ENCODE data around the gene MTUS2.
"Not testable (repeated sequence)": the region's sequence is repeated elsewhere in the genome, so short reads cannot be mapped to it uniquely, and the experiment has no call there.

MTUS2 gene

DNA sequence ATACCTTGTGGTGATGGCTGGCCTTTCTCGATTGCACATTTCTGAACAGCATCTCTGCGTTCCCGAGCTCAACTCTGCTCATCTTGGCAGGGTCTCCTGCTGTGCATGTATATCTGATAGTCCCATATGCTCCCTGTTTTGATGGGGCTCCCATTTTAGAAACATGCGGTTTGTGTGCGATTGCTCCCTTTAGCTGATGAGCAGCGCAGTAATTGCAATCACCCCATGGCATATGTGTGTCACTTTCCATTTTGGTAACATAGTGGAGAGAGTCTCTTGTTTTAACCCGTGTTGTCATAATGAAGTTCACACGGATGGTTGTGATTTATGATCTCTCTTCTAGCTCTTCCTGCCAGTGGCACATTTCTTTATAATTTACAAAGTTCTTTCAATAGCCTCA is 144.7 kb downstream of the MTUS2 start:
- no peak for DNase-seq

DNA sequence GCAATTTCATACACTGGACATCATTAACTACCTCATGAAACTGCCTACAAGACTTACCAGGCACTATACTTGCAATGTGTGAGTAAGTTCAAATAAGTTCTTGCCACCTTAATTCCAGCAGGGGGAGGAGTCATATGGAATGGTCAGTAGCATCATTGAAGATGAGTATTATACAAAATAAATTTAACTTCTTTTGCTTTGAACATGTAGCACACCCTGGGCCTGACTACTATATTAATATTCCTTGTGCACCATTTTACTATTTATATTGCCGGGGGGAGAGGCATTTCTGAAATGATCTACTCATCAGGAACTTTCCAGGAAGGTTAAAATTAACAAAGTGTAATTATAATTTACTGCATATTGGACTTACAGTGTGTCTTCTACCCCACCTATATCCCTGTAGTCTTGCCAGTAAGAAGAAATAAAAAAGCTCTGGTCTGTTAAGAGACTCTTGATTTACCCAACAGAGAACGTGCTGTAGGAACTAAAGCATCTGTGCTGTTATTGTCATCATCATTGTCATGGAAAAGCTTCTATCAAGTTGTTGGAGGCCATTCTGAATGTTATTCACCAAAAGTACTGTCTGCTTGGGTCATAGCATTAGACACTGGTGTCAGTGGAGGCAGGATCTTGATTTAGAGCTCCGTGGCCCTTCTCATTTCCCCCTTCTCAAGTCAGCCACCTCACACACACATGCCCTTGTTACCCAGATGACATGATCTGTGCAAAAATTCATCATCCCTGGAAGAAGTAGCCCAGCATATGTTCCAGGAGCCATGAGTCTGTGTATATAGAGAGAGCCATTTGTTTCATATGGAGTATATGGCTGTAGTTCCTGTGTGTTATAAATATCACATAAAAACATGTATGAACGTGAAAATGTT is 147.1 kb downstream of the MTUS2 start:
- no peak for DNase-seq

DNA sequence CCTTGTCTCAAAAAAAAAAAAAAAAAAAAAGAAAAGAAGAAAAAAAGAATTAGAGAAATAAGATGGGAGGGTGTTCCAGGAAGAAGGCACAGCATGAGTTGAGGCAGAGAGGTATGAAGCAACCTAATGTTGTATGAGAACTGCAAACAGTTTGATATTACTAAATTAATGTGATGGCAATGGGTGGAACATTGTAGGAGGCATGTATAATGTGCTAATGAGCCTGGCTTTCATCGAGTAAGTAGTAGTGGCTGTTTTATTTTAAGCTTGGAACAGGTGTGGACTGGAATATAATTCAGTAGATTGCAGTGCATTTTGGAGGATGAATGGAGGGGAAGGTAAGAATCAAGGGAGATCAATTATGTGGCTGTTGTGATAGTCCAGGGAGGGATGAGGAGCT is 156.1 kb downstream of the MTUS2 start:
- no peak for DNase-seq

GRCh38 chr13:28976636-28977035 is 156.5 kb downstream of the MTUS2 start:
- no peak for DNase-seq

DNA sequence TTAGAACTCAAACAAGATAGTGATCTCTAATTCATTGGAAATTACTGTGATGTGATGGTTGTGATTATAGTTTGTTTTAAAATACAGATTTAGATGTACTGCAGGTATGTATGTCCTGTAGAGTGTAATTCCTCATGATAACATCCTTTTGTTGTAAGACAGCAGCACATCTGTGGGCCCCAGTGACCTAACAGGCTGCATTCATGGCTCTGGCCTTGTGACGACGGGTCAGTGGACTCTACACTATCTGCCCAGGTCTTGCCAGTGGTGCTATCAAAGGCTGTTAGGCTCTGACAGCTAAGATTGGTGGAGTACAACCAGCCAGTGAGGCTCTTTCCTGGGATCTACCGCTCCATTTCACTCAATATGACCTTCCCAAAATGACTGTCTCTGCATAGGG is 158.4 kb downstream of the MTUS2 start:
- no peak for DNase-seq

DNA sequence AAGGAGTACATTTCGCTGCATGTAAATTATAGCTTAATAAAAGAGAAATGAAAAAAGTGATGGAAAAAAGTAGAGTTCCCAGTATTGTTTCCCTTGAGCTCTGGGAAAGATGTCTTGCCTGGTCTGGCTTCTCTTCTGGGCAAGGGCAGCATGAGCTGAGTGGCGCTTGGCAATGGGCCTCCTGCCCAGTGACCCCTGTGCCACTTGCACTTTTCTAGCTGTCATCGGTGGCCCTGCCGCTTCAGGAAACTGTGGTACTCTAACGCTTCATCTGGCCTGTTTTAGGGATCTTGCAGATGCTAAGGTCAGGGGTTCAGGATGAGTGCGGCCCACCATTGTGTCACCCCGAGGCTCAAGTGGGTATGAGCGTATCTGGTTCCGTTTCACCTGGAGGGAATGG is 161.4 kb downstream of the MTUS2 start:
- no peak for DNase-seq

DNA sequence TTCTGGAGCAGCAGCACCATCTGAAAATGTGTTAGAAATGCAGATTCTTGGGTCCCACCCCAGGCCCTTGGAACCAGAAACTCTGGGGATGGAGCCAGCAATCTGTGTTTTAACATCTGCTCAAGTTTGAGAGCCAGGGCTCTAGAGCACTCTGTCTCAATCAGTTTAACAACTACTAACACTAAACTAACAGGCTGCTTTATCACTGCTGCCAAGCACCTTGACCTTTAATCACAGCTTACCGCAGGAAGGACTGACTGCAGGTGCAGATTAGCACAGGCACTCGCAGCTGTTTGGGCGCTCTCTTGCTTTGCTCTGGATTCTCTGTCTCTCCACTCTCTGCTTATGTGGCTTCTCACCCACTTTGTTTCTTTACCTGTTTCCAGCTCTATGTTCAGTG is 163.5 kb downstream of the MTUS2 start:
- no peak for DNase-seq

DNA sequence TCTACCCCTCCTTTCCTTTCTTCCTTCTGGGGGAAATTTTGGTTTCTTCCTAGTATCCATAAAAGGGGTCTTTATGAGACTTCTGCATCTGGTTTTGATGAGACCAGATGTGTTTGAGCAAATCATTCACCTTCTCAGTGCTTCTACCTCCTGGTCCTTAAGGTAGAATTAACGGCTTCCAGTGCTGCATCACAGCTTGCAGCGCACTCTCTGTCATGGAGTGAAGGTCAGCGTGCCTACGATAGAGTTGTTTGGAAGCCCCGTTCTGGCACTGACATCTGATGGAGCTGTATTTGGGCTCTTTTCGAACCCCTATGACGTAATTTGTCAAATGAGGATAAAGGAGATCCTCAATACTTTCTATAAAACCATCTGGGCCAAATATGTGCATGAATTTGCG is 164.2 kb downstream of the MTUS2 start:
- no peak for DNase-seq

DNA sequence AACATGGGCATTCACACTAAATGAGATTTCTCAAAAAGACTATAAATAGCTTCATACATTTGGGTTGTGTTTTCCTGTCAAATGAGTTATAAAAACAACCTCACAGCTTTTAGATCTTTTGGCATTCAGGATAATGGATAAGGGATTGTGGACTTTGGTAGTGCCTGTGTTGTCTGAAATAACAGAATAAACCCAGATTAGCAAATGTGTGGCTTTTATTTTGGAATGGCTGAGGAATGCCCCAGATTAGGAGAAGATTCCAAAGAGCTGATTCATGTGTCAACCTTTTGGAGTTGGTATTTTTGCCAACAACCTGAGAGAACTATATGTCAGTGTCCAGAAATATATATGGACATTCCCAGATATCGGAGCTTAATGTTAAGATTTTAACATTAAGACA is 164.7 kb downstream of the MTUS2 start:
- DNase-seq: no peak

DNA sequence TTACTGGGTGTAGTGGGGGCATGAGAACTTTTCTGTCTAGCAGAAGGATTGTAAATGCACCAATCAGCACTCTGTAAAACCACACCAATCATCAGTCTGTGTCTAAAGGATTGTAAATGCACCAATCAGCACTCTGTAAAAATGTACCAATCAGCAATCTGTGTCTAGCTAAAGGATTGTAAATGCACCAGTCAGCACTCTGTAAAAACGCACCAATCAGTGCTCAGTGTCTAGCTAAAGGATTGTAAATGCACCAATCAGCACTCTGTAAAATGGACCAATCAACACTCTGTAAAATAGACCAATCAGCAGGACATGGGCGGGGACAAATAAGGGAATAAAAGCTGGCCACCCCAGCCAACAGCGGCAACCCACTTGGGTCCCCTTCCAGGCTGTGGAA is 170.2 kb downstream of the MTUS2 start:
- DNase-seq: not testable (repeated sequence)

DNA sequence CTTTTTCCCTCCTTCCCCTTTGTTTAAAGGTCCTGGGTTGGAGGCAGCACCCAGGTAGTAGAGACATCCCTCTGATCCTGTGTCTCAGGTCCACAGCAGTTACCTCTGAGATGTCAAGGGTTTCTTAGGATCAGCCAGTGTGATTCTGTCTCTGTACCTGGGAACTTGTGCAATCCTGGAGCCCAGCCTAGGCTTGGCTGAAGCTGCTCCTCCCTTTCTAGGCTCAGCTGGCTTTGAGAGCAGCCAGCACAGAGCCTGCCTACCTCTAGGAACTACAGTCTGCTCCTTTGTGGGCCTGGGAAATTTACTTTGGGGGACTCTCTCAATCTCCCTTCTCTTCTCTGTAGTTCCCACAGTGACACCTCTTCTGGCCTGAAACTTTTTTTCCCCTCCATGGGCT is 171.6 kb downstream of the MTUS2 start:
- DNase-seq: no peak

- no peak for DNase-seq
Measured at GRCh38 chr13:29000826-29001225, 180.7 kb downstream of the MTUS2 start.

DNA sequence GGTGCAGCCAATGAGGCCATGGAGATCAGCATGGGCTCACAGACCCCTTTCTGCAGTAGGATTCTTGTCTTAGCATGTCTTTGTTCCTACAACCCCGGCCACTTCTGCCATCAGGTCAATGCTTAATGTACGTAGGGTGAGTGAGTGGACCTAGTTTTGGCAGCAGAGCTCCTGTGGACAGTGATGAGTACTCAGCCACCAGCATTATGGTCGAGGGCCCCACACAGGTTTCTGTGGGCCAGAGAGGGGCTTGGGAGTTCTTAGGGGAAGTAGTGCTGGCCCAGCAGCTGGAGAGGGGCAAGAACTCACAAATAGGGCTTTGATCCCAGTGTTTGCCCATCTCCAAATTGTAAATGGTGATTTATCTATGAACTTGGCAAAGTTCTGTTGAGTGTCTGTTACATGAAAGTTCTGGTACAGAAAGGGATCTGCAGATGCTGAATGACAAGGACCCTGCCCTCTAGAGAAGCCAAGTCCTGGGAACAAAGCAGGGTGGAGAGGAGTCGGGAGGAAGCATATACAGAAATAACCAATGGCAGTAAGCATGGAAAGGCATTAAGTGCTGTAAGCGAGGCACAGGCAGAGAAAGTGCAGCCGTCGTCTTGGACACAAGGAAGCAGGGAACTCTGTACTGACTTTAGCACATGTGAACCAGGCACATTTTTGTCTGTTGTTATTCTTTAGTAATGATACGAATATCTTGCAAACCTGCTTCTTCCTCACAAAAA is 185.1 kb downstream of the MTUS2 start:
- DNase-seq: no peak

- DNase-seq: no peak
Measured at GRCh38 chr13:29005763-29006120, 185.6 kb downstream of the MTUS2 start.

GRCh38 chr13:29006359-29006850 is 186.3 kb downstream of the MTUS2 start:
- DNase-seq: no peak

DNA sequence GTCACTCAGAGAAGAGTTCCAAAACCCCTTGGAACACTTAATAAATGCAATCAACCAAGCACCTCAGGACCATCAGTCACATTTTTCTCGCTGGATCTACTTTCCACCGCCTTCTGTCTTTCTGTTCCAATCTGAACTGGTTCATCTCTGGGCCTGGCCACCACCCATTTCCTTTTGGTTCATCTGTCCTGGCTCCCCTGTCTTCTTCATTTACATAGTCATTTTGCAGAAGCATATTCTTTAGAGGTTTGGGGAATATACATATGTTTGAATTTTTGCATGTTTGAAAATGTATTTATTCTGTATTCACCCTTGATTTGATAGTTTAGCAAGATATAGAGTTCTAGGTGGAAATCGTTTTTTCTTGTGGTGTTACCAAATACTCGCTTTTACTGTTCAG is 188.2 kb downstream of the MTUS2 start:
- no peak for DNase-seq

DNA sequence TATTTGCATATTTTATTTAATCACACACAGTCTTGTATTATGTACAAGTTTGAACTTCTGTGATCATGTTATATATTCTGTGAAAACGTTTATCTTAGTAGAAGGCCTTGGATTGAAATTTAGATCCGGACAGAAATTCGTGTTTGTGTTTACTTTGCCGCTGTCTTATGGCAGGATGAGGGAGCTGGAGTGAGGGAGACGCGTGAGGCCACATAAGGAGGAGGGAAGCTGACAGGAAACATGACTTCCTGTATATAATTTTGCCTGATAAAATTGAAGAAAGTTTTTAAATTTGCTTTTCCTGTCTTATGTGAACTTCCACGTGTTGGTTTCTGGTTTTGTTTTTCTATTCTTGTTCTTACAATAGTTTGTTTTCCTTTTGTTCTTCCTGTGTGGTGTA is 200.2 kb downstream of the MTUS2 start:
- no peak for DNase-seq

DNA sequence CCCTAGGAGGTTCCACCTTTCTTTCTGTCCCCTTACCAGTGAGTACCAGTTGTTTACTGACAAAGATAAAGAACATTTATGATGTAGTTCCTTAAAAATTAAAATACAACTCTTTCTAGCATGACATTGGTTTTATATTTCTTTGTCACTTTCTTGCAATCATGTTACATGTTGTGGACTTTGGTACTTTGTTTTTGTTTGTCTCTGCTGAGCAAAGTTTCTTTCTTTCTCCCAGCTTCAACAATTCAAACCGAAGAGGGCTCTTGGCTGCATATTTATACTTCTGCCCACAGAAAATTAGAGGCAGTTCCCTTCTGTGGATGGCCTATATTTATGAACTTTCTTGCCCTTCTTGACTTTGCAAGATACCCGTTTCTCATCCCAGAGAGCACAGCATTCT is 201.2 kb downstream of the MTUS2 start:
- DNase-seq: no peak

- no peak for DNase-seq
Measured at GRCh38 chr13:29021717-29022116, 201.6 kb downstream of the MTUS2 start.

DNA sequence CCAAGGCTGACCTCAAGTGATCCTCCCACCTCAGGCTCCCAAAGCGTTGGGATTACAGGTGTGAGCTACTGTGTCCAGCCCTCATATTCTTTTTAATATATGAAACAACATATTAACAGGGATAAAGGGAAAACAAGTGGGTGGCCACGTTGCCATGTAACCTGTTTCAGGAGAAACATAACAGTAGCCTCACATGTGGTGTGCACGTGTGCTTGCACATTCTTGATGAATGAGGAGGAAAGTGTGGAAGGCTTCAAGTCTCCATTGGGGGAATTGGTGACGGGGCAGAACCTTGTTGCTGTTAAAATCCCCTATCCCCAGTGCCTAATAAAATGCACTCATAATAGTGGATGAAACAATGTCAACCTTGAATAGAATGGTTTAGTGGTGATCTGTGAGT is 202.3 kb downstream of the MTUS2 start:
- no peak for DNase-seq

GRCh38 chr13:29022968-29023367 is 202.8 kb downstream of the MTUS2 start:
- no peak for DNase-seq

- no peak for DNase-seq
Measured at GRCh38 chr13:29024783-29025182, 204.6 kb downstream of the MTUS2 start.

DNA sequence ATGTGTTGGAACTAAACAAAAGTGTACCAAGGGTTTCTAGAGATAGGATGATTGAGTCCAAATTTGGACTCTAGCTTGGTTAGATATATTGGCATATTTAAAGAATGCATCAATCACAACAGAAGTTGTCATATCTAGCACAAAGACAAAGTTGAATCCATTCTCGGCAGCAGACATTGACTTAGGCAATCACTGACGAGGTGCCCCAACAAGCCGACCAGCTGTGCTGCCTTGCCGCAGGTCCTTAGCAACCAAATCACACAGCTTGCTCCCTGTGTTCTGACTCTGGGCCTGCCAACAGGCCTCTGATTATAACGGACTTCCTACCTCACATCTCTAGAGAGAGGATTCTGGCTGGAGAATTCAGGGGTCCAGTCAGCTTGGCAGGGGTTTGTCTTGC is 208.7 kb downstream of the MTUS2 start:
- DNase-seq: no peak

DNA sequence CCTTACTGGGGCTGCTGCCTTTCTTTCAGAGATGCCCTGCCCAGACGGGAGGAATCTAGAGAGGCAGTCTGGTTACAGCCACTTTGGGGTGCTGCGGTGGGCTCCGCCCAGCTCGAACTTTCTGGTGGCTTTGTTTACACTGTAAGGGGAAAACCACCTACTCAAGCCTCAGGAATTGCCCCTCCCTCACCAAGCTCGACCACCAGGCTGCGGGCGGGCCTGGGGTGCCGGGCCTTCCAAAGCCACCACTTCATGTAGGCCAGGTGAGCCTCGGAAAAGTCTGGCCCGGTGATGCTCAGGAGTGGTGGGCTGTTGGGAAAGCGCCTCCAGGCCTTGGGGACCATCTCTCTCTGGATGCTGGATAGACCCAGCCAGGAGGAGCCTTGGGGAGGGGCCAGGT is 218.6 kb downstream of the MTUS2 start:
- no peak for DNase-seq
